ENCODE data around the gene GSTM1.

The GSTM1 gene

GRCh38 chr1:109722908-109723691, 35.5 kb downstream of the GSTM1 start:
- no peaks in the 10 kb centered on the region for H3K27me3 ChIP-seq (ENCODE audit: control insufficient read depth in 5 of 5, insufficient read depth in 4 of 5, low read length in 5 of 5)
- peaks cover 0 to 2% (median 0%) of the 10 kb centered on the region in 5 donors for H3K9me3 ChIP-seq (ENCODE audit: control insufficient read depth in 5 of 5, low read length in 5 of 5)
- peaks cover 0 to 11% (median 0%) of the 10 kb centered on the region in 5 donors for H3K4me1 ChIP-seq (ENCODE audit: control insufficient read depth in 5 of 5, insufficient read depth in 5 of 5, low read length in 5 of 5)
- H3K4me3 ChIP-seq (ENCODE audit: low read depth in 1 of 5, low read length in 5 of 5), result no peak overlapping the region
- no peak overlapping the region for H3K9ac ChIP-seq (ENCODE audit: low read length in 5 of 5)
- no peaks in the 10 kb centered on the region for H3K36me3 ChIP-seq (ENCODE audit: control insufficient read depth in 5 of 5, insufficient read depth in 5 of 5, low read length in 5 of 5)
- H3K27ac ChIP-seq (ENCODE audit: low read depth, low read length), result no peak overlapping the region

- H3K9me3 ChIP-seq (ENCODE audit: control insufficient read depth in 5 of 5, low read length in 5 of 5), result peaks cover 0 to 2% (median 0%) of the 10 kb centered on the region in 5 donors
- no peak overlapping the region for H3K27ac ChIP-seq (ENCODE audit: low read depth, low read length)
- no peaks in the 10 kb centered on the region for H3K27me3 ChIP-seq (ENCODE audit: control insufficient read depth in 5 of 5, insufficient read depth in 4 of 5, low read length in 5 of 5)
- no peak overlapping the region for H3K9ac ChIP-seq (ENCODE audit: low read length in 5 of 5)
- no peaks in the 10 kb centered on the region for H3K36me3 ChIP-seq (ENCODE audit: control insufficient read depth in 5 of 5, insufficient read depth in 5 of 5, low read length in 5 of 5)
- no peak overlapping the region for H3K4me3 ChIP-seq (ENCODE audit: low read depth in 1 of 5, low read length in 5 of 5)
- H3K4me1 ChIP-seq (ENCODE audit: control insufficient read depth in 5 of 5, insufficient read depth in 5 of 5, low read length in 5 of 5), result peaks cover 0 to 5% (median 0%) of the 10 kb centered on the region in 5 donors
Measured at GRCh38 chr1:109724933-109725332, 37.3 kb downstream of the GSTM1 start.

- no peak overlapping the region for H3K27ac ChIP-seq (ENCODE audit: low read depth, low read length)
- H3K36me3 ChIP-seq (ENCODE audit: control insufficient read depth in 5 of 5, insufficient read depth in 5 of 5, low read length in 5 of 5), result no peaks in the 10 kb centered on the region
- H3K4me1 ChIP-seq (ENCODE audit: control insufficient read depth in 5 of 5, insufficient read depth in 5 of 5, low read length in 5 of 5), result peaks cover 0 to 5% (median 0%) of the 10 kb centered on the region in 5 donors
- H3K27me3 ChIP-seq (ENCODE audit: control insufficient read depth in 5 of 5, insufficient read depth in 4 of 5, low read length in 5 of 5), result no peaks in the 10 kb centered on the region
- H3K4me3 ChIP-seq (ENCODE audit: low read depth in 1 of 5, low read length in 5 of 5), result no peak overlapping the region
- H3K9me3 ChIP-seq (ENCODE audit: control insufficient read depth in 5 of 5, low read length in 5 of 5), result peaks cover 0 to 2% (median 0%) of the 10 kb centered on the region in 5 donors
- H3K9ac ChIP-seq (ENCODE audit: low read length in 5 of 5), result no peak overlapping the region
Measured at GRCh38 chr1:109725510-109725909, 37.9 kb downstream of the GSTM1 start.

- Histone ChIP-seq H3K4me3 (ENCODE audit: low read depth in 1 of 5, low read length in 5 of 5) (no peak overlapping the region), H3K9ac (ENCODE audit: low read length in 5 of 5) (no peak overlapping the region), H3K27me3 (ENCODE audit: control insufficient read depth in 5 of 5, insufficient read depth in 4 of 5, low read length in 5 of 5) (no peaks in the 10 kb centered on the region), H3K36me3 (ENCODE audit: control insufficient read depth in 5 of 5, insufficient read depth in 5 of 5, low read length in 5 of 5) (no peaks in the 10 kb centered on the region), H3K9me3 (ENCODE audit: control insufficient read depth in 5 of 5, low read length in 5 of 5) (peaks cover 0 to 2% (median 0%) of the 10 kb centered on the region in 5 donors), H3K4me1 (ENCODE audit: control insufficient read depth in 5 of 5, insufficient read depth in 5 of 5, low read length in 5 of 5) (peaks cover 0 to 5% (median 0%) of the 10 kb centered on the region in 5 donors), H3K27ac (ENCODE audit: low read depth, low read length) (no peak overlapping the region)
Measured at GRCh38 chr1:109726007-109726406, 38.4 kb downstream of the GSTM1 start.

- no peak overlapping the region for H3K9ac ChIP-seq (ENCODE audit: low read length in 5 of 5)
- no peak overlapping the region for H3K27ac ChIP-seq (ENCODE audit: low read depth, low read length)
- no peaks in the 10 kb centered on the region for H3K27me3 ChIP-seq (ENCODE audit: control insufficient read depth in 5 of 5, insufficient read depth in 4 of 5, low read length in 5 of 5)
- H3K36me3 ChIP-seq (ENCODE audit: control insufficient read depth in 5 of 5, insufficient read depth in 5 of 5, low read length in 5 of 5), result no peaks in the 10 kb centered on the region
- H3K4me3 ChIP-seq (ENCODE audit: low read depth in 1 of 5, low read length in 5 of 5), result no peak overlapping the region
- H3K9me3 ChIP-seq (ENCODE audit: control insufficient read depth in 5 of 5, low read length in 5 of 5), result peaks cover 0 to 2% (median 0%) of the 10 kb centered on the region in 5 donors
- H3K4me1 ChIP-seq (ENCODE audit: control insufficient read depth in 5 of 5, insufficient read depth in 5 of 5, low read length in 5 of 5), result peaks cover 0 to 5% (median 0%) of the 10 kb centered on the region in 5 donors
Measured at GRCh38 chr1:109726728-109727373, 39.2 kb downstream of the GSTM1 start.

GRCh38 chr1:109728870-109729269, 41.3 kb downstream of the GSTM1 start:
- no peaks in the 10 kb centered on the region for H3K27me3 ChIP-seq (ENCODE audit: control insufficient read depth in 5 of 5, insufficient read depth in 4 of 5, low read length in 5 of 5)
- H3K36me3 ChIP-seq (ENCODE audit: control insufficient read depth in 5 of 5, insufficient read depth in 5 of 5, low read length in 5 of 5), result no peaks in the 10 kb centered on the region
- no peak overlapping the region for H3K27ac ChIP-seq (ENCODE audit: low read depth, low read length)
- H3K4me3 ChIP-seq (ENCODE audit: low read depth in 1 of 5, low read length in 5 of 5), result no peak overlapping the region
- no peaks in the 10 kb centered on the region for H3K4me1 ChIP-seq (ENCODE audit: control insufficient read depth in 5 of 5, insufficient read depth in 5 of 5, low read length in 5 of 5)
- no peaks in the 10 kb centered on the region for H3K9me3 ChIP-seq (ENCODE audit: control insufficient read depth in 5 of 5, low read length in 5 of 5)
- no peak overlapping the region for H3K9ac ChIP-seq (ENCODE audit: low read length in 5 of 5)

- Histone ChIP-seq H3K4me3 (ENCODE audit: low read depth in 1 of 5, low read length in 5 of 5) (no peak overlapping the region), H3K36me3 (ENCODE audit: control insufficient read depth in 5 of 5, insufficient read depth in 5 of 5, low read length in 5 of 5) (no peaks in the 10 kb centered on the region)
Measured at GRCh38 chr1:109730666-109731065, 43.0 kb downstream of the GSTM1 start.

GRCh38 chr1:109732390-109732881, 44.8 kb downstream of the GSTM1 start:
- Histone ChIP-seq H3K9me3 (ENCODE audit: control insufficient read depth in 5 of 5, low read length in 5 of 5) (no peaks in the 10 kb centered on the region), H3K27ac (ENCODE audit: low read depth, low read length) (no peak overlapping the region), H3K4me1 (ENCODE audit: control insufficient read depth in 5 of 5, insufficient read depth in 5 of 5, low read length in 5 of 5) (no peaks in the 10 kb centered on the region), H3K9ac (ENCODE audit: low read length in 5 of 5) (peak overlapping the region in 1 of 5 donors; percentile 21), H3K36me3 (ENCODE audit: control insufficient read depth in 5 of 5, insufficient read depth in 5 of 5, low read length in 5 of 5) (peaks cover 0 to 10% (median 2%) of the 10 kb centered on the region in 5 donors), H3K27me3 (ENCODE audit: control insufficient read depth in 5 of 5, insufficient read depth in 4 of 5, low read length in 5 of 5) (no peaks in the 10 kb centered on the region), H3K4me3 (ENCODE audit: low read depth in 1 of 5, low read length in 5 of 5) (no peak overlapping the region)

More at GRCh38 chr1:109730666-109731065, 43.0 kb downstream of the GSTM1 start:
- Histone ChIP-seq H3K27me3 (ENCODE audit: control insufficient read depth in 5 of 5, insufficient read depth in 4 of 5, low read length in 5 of 5) (no peaks in the 10 kb centered on the region), H3K9ac (ENCODE audit: low read length in 5 of 5) (no peak overlapping the region), H3K4me1 (ENCODE audit: control insufficient read depth in 5 of 5, insufficient read depth in 5 of 5, low read length in 5 of 5) (no peaks in the 10 kb centered on the region), H3K9me3 (ENCODE audit: control insufficient read depth in 5 of 5, low read length in 5 of 5) (no peaks in the 10 kb centered on the region), H3K27ac (ENCODE audit: low read depth, low read length) (no peak overlapping the region)

GRCh38 chr1:109733236-109733870, 45.7 kb downstream of the GSTM1 start:
- peaks cover 0 to 16% (median 3%) of the 10 kb centered on the region in 5 donors for H3K36me3 ChIP-seq (ENCODE audit: control insufficient read depth in 5 of 5, insufficient read depth in 5 of 5, low read length in 5 of 5)
- no peak overlapping the region for H3K4me3 ChIP-seq (ENCODE audit: low read depth in 1 of 5, low read length in 5 of 5)
- no peak overlapping the region for H3K27ac ChIP-seq (ENCODE audit: low read depth, low read length)
- no peaks in the 10 kb centered on the region for H3K27me3 ChIP-seq (ENCODE audit: control insufficient read depth in 5 of 5, insufficient read depth in 4 of 5, low read length in 5 of 5)
- H3K9ac ChIP-seq (ENCODE audit: low read length in 5 of 5), result no peak overlapping the region
- no peaks in the 10 kb centered on the region for H3K9me3 ChIP-seq (ENCODE audit: control insufficient read depth in 5 of 5, low read length in 5 of 5)
- H3K4me1 ChIP-seq (ENCODE audit: control insufficient read depth in 5 of 5, insufficient read depth in 5 of 5, low read length in 5 of 5), result no peaks in the 10 kb centered on the region

All from subcutaneous abdominal adipose tissue (tissue), 5 donors.